HG02678 (cell line): ENCODE measurements around the gene PNKD.

Experiments used
- ATAC-seq: cut with Tn5 transposase; IDR thresholded peaks from one replicate; pipeline ENCODE4 v1.9.1; 2021; ENCODE audit warnings: mild to moderate bottlenecking, moderate library complexity; ENCODE audit not compliant: unreplicated experiment

PNKD gene

DNA sequence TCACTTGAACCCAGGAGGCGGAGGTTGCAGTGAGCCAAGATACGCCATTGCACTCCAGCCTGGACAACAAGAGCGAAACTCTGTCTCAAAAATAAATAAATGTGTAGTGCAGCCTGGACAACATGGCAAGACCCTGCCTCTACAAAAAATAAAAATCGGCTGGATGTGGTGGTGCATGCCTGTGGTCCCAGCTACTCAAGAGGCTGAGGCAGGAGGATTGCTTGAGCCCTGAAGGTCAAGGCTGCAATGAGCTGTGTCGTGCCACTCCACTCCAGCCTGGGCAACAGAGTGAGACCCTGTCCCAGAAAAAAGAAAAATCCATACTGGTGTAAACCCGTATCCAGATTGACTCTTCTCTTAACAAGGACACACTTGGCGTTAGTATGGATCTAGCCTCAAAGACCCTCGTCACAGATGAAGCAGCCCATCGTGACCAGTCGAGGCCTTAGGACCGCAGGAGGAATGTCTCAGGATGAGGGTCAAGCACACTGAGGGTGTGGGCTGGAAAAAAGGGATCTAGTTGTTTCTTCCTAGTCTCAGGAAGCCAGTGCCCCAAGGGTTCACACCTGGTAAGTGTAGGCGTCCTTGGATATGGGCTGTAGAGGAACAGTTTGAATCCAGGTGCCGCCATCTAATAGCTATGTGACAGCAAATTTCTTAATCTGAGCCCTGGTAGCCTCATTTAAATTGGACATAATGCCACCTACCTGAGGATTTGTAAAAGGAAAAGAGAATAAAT, 13.5 kb upstream of the PNKD start:
- no peak for ATAC-seq

DNA sequence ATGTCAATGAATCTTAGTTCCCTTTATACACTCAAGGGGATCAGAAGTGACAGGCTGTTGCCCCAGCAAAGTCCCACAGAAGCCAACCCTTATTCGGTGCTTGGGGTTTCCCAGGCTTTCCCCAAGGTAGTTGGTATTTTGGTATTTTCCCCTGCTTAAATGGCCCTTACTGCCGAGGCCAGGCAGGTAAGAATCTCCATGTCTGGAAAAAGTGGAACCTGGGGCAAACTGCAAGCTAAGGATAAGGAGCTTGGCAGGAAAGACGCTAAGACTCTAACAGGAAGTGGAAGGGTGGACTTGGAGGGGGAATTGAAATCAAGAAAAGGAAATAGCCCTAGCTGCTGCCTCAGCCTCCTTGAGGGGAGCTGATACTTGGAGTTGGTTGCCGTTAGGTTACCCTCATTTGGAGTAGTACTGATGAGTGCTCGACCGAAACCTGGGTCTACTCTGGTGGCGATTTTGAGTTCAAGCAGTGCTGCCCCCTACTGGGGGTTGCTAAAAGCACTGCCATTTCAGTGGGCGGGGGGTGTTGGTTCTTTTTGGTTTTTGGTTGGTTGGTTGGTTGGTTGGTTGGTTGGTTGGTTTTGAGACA, 12.8 kb upstream of the PNKD start:
- ATAC-seq = peak; percentile 70

DNA sequence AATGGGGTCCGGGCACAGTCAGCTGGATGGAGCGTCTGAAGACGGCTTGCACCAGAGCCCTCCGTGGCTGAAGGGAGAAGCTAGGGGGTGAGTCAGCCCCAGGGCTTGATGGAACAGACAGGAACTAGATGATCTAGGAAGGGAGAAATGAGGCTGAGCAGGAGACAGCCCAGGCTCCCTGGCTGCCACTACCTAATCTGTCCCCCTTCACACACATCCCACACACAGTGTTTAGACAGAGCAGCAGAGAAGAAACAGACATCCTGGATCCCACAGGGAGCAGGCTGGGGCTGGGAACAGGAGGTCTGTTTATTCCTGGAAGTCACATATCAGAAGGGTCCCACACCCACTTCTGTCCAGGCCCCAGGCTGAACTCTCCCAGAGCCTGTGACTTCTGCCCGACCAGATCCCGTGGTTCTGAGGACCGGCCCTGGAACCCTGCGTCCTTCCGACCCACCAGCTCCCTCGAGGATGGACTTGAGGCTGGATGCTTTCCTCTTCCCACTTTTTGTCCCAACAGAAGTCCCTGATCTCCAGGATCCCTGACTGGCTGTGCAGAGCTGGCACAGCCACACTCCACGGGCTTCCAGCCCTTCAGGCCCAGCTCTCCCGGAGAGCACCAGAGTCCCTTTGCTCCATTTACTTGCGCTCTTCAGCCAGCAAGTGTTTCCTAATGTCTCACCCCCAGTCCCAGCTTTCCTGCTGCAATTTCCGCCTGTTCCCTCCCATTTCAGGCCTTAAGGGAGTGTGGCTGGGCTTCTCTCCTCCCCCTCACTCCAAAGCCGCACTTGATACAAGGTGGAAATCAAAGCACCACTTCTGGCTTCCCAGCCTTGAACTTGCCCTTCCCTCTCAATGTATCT, 11.0 kb upstream of the PNKD start:
- no peak for ATAC-seq

DNA sequence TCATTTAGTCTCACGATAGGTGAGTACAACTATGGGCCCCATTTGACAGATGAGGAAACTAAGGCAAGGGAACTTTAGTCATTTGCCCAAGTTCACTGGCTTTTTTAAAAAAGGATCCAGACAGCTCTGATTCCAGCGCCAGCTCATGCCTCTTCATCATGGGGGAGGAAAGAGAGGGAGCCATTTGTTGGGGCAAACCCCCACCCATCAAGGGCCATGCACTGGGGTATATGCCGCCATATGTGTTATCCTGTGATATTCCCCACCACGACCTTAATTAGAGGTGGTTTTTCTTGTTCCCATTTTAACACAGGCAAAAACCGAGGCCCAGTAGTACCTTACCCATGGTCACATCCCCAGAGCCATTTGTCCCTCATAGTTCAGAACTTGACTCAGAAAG, 10.2 kb upstream of the PNKD start:
- no peak for ATAC-seq

DNA sequence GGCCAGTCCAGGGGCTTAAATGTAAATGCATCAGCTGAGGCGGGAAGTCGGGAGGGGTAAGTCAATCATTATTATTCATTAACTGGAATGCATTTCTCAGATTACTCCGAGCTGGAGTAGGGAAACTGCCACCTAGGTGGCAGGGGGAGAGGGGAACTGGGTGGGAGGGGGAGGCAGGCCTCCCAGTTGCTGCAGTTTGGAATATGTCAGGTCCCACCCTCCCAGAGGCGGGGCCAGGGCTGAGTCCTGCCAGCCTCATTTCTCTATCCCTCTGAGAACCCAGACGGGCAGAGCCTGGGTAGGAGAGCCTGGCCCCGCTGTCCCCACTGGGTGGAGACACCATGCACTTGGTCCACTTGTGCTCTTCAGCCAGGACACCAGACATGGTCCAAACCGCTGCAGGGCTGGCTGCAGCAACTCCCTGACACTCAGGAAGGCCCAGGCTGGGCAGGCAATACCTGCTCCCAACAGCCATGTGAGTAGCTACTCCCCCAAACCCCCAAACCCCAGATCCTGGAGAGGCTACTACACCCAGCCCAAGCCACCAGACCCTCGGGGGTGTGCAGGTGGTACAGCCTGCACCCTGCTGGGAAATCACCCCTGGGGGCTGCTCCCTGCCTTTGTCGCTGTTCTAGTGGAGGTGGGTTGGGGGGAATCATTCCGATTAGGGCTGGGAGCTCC, 9.4 kb upstream of the PNKD start, which contains the start of gene GPBAR1:
Gene GPBAR1, plus strand, starts transcription at position 274 of the 681 bp plus-strand sequence. CDS start 1,710 bp downstream, outside the sequence.
- no peak for ATAC-seq

DNA sequence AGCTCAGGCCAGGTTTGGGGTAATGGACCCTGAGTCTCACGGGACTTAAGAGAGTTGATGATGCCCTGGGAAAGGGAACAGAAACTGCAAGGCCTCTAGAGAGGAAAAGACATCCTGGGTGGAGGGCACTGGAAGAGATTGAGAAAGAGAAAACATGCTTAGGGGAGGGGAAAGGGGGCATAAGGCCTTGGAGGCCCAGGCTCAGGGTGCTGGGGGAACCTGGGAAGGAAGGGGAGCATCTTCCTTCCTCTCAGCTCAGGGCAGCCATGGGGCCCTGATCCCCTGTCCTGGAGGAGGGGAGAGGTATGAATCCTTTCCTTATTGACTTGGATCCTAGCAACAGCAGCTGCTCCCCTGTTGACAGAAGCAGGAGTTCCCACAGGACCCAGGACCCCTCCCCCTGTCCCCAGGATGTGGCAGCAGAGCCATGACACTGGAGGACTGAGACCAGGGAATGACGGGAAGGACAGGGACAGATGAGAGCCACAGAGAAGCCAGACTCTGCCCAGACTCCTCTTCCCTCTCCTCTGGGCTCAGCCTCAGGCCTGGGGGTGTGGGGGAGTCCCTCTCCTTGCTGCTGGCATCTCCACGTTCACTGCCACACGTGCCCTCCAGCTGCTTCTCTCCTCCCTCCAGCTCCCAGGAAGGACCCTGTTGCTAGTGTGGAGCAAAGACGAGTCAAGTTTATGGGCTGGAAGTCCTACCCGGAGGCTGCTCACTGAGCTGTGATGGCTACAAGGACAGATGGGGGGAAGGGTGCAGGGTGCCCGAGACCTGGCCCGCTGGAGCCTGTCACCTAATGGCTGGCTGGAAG, 8.7 kb upstream of the PNKD start:
- ATAC-seq = no peak

DNA sequence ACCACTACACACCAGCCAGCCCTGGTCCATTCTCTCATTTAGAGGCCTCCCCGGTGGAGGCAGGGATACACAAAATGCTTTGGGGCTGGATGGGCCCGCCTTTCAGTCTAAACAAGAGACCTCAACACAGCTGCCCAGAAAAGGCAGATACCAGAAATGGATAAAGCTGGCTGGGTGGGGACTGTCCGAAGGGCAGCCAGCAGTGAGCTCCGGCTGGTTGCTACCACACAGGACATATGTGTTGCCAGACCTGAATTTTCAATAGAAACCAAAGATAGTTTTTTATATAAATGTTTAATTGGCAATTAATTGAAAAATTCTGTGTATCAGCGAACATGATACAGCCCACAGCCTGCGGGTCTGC, 8.1 kb upstream of the PNKD start:
- ATAC-seq = no peak

DNA sequence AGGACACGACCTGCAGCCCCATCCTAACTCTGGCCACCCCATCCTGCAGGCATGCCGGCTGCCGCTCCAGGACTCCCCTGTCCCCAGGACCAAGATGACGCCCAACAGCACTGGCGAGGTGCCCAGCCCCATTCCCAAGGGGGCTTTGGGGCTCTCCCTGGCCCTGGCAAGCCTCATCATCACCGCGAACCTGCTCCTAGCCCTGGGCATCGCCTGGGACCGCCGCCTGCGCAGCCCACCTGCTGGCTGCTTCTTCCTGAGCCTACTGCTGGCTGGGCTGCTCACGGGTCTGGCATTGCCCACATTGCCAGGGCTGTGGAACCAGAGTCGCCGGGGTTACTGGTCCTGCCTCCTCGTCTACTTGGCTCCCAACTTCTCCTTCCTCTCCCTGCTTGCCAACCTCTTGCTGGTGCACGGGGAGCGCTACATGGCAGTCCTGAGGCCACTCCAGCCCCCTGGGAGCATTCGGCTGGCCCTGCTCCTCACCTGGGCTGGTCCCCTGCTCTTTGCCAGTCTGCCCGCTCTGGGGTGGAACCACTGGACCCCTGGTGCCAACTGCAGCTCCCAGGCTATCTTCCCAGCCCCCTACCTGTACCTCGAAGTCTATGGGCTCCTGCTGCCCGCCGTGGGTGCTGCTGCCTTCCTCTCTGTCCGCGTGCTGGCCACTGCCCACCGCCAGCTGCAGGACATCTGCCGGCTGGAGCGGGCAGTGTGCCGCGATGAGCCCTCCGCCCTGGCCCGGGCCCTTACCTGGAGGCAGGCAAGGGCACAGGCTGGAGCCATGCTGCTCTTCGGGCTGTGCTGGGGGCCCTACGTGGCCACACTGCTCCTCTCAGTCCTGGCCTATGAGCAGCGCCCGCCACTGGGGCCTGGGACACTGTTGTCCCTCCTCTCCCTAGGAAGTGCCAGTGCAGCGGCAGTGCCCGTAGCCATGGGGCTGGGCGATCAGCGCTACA, 7.4 kb upstream of the PNKD start:
- ATAC-seq = no peak

DNA sequence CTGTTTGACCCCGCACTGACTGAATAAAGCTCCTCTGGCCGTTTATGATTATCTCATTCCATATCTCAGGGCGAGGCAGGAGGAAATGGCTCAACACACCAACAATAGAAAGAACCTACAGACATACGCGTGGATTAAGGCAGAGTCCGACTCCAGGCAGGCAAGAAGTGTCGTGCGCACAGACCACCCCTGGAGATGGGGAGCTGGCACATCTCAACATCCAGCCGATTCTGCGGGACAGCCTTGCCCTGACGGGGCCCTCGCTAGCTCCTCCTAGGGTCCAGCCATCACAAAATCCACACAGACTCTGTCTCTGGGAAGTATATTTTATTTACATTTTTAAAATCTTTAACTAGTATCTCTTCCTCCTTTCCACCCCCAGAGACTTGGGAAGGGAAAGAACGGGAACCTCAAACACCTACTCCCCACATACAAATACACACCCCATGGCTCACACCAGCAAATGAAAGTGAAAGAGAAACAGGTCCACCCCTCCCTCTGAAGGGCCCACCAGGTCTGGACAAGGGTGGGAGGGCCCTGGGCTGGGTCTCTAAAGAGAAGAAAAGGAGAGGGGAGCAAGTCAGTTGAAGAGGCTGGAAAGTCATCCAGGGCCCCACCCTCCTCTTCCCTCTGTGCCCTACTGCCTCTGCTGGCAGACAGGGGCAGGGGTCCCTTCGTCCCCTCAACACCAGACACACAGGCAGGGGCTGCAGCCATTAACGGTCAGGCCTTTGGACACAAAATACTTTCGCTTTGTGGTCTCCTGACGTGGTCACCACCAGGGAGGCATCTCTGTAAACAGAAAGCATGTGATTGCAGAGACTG, 6.3 kb upstream of the PNKD start:
- no peak for ATAC-seq

DNA sequence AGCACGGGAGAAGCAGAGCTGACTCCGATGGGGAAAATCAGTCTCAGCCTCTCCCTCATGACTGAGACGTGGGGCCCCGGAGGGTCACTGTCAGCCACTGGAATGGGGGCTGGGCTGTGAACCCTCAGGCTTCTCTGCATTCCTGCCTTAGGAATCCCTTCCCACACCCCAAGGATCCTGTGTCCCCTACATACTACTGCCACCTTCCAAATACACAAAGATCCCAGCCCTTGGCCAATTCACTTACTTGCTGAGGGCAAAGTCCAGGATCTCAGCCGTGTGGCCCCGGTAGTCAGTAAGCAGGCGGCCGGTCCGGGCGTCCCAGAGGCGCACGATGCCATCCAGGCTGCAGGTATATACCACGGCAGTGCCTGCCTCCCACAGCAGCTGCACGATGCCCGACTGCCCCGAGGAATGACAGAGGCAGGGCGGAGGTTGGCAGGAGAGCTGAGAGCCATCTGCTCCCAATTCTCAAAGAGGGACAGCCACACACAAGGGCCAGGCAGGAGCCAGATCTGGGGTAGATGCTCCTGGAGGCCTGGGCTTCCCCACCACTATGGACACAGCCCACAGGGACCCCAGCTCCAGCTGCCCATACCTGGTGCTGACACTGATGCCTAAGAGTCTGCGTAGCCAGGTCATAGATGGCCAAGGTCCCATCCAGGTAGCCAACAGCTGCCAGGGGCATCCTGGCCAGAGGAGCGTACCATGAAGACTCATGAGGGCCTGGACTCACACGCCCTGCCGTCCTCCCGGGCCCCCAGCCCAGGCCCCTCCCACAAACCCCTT, 5.4 kb upstream of the PNKD start:
- ATAC-seq = no peak

DNA sequence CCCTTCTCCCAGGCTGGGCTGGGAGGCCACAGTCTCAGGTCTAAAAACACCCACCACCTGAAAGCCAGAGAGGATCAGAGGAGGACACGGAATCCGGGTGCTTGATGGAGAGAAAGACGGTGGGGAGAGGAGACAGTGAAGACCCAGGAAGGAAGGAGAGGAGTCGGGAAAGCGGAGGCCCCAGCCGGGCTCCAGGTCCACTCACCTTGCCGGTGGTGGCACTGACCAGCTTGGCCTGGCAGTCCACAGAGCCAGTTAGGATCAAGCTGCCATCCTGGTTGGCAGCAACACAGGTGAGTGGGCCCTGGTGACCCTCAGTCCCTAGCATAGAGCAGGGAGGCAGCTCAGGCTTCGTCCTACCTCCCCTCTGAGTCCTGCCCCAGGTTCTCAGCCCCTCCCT, 4.7 kb upstream of the PNKD start:
- ATAC-seq = no peak

DNA sequence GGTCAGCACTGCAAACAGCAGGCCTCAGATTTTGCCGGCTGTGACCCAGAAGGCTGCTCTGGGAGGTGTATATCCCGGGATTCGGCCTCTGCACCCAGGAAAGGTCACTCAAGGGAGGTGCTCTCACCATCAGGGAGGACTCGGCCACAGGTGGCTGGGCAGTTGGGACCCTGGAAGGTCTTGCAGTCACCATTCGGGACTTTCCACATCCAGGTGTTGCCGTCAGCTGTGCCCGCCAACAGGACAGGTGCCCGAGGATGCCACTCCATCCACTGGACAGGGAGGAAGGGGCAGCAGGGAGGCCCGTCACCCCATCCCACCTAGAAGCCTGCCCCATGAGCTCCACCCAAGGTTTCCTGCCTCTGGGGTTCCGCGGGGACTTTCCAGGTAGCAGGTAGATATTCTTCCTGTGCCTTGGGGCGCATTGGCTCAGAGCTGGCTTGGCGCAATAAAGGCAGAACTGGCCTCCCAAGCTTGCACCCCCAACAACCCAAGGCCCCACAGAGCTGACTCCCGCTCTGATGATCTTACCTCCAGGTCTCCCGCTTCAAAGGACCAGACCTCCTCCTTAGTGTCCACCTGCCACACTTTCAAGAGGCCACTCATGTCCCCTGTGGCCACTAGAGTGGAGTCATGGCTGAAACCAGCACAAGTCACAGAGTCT, 3.9 kb upstream of the PNKD start:
- ATAC-seq = no peak

DNA sequence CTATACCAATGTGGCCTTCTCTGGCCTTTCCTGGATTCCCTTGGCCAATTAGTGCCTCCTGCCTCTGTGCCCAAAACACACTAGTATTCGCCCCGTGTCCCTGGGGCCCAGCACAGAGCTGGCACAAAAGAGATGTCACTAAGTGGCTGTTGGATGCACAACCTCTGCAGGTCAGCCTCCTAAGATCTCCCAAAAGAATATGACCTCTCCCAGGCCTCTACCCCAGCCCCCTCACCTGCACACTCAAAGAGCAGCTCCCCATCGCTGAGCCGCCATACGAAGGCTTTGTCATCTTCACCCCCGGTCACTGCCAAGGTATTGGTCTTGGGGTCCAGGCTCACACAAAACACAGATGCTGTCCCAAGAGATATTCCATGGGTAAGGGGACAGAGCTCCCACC, 3.1 kb upstream of the PNKD start:
- ATAC-seq = no peak

DNA sequence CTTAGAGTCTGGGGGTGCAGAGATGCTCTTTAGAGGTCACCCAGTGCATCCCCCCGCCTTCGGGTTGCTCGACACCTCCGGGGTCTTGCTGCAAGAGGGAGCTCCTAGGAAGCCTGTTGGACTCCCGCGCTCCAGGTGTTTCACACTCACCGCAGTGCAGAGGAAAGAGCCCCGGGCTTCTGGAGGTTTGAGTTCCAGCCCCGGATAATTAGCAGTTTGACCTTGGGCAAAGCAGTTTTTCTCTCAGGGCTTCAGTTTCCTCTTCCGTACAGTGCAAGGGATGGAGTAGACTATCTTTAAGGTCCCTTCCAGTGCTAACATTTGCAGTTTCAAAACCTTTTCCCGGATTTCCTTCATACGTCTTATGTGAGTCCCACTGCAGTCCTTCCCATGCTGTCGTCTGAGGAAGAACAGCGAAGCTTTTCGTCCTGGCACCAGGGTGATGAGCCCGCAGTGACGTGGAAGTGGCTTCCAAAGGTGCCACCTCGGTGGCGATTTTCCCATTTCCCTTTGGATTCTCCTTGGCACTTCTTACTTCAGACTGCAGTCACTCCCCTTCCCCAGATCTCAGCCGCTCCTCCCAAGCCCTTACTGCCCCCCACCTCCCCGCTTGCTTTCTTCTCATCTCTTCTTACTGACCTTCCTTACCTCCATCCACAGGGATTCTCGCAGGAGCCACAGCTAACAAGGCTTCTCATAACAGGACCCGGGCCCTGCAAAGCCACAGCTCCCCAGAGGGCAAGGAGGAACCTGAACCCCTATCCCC, 585 bp downstream of the PNKD start:
- no peak for ATAC-seq

DNA sequence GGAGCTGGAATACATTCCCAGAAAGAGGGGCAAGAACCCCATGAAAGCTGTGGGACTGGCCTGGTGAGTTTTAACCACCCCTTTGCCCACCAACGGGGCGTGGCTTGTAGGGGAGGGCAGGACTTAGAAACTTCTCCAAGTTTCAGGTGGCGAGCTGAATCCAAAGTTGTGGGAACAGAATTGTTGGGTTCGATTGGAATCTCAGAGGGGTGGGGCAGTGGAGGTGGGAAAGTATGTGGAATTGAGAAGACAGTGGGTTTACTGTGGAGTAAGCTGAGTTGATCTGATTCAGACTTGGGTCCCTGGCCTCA, 1.1 kb downstream of the PNKD start:
- ATAC-seq = no peak

DNA sequence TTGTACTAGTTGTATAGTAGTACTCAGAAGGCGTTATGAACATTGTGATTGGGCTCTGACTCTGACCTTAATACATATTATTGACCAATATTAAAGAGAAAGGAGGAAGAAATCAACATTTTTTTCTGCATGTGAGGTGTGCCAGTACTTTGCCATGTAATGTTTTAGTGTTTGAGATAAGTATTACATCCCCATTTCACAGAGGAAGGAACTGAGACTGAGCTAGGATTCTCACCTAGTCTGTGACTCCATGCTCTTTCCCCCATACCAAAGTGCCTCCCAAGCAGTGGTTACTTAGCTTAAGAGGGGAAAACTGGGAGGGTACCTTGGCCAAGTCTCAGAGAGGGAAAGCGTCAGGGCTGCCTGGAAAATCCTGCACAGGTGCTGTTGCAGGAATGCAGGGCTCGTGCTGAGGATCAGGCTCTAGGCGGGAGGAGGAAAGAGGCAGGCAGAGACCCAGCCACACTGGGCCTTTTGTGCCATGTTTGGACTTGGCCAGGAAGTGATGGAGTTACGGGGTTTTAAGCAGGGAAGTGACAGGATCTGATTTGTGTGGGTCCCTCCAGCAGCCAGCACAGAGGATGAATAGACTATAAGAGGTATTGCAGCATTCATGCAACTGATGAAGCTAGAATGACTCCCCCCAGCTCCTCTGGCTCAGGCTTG, 1.7 kb downstream of the PNKD start:
- ATAC-seq = no peak
